NCI-H1436 (cell line): ENCODE results near the gene SLC41A1.

Experiments
- DNase-seq: peaks from one replicate; lab custom pipeline; 2025; lab: John Stamatoyannopoulos, UW

SLC41A1 gene

DNA sequence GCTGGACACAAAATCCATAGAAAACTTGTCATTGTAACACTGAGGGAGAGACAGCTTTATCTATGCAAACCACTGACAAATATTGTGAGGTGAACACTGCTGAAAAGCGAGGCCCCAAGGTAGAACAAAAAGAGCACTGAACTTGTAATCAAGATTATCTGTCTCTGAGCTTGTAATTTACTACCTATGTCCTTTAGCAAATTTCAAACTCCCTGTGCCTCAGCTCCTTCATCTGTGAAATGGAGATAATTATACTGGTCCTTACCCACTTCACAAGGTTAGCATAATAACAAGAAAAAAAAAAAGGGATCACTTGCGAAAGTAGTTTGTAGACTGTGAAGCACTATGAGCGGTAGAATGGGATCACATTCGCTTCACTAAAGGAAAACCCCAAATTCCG, 58.1 kb downstream of the SLC41A1 start:
- DNase-seq = no peak

DNA sequence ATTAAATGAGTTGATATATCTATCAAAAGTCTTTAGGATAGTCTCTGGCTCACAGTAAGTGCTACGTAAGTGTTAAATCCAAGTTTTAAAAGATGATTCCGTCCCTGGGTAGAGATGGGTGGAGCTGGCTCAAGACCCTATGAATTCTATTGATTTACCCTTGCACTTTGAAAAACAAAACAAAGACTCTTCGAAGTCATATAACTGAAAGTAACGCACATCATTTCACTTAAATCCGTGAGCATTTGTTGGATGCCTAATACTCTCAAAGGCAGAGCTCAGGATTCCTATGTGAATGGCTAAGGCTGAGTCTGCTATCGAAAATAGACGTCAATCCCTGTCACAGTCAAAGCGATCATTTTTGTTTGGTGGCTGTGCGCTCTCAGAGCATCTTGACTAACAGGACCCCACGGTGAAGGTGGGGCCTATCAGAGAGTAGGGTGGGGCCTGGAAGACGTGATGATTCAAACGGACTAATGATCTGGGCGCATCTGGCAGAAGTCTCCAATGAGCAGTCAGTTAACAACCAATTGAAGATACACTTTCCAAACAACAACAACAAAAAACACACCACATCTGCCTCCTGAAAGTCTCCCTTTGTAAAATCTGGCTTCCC, 61.9 kb downstream of the SLC41A1 start:
- DNase-seq = peak; percentile 42

DNA sequence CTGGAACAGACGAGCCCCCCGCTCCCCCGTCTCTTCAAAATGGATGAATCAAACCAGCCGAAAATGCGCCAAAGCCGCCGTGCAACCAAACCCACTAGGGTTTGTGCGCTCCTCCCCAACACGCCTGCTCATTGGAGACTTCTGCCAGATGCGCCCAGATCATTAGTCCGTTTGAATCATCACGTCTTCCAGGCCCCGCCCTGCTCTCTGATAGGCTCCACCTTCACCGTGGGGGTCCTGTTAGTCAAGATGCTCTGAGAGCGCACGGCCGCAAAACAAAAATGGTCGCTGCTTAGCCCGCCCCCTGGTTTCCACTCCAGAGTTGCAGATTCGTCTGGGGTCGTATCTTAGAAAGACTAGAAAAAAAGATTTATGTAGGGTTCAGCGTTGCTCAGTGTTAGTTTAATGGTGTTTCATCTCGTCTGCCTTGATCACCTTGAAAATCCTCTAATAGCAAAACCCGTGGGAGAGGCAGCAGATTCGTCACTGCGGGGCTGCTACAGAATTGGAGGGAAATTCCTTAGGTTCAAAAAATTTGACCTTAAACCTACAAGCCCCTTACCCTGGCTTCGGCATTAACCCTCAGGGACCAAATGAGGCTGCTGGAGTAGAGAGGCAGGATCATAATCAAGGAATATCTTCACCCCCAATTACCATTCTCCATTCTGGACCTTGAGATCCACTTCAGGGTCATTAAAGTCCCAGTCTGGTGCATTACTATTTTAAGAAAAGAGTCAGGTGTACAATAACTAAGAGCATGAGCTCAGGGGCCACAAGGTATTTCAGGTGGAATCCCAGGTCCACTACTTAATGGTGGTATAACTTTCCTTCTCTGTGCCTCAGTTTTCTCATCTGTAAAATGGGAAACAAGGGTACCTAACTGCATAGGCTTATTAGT, 62.6 kb downstream of the SLC41A1 start, which contains the start of gene NUCKS1:
Gene NUCKS1, minus strand, starts transcription at position 45 of the 898 bp plus-strand sequence. CDS start 209 bp downstream, outside the sequence.
- peak; percentile 100 for DNase-seq

DNA sequence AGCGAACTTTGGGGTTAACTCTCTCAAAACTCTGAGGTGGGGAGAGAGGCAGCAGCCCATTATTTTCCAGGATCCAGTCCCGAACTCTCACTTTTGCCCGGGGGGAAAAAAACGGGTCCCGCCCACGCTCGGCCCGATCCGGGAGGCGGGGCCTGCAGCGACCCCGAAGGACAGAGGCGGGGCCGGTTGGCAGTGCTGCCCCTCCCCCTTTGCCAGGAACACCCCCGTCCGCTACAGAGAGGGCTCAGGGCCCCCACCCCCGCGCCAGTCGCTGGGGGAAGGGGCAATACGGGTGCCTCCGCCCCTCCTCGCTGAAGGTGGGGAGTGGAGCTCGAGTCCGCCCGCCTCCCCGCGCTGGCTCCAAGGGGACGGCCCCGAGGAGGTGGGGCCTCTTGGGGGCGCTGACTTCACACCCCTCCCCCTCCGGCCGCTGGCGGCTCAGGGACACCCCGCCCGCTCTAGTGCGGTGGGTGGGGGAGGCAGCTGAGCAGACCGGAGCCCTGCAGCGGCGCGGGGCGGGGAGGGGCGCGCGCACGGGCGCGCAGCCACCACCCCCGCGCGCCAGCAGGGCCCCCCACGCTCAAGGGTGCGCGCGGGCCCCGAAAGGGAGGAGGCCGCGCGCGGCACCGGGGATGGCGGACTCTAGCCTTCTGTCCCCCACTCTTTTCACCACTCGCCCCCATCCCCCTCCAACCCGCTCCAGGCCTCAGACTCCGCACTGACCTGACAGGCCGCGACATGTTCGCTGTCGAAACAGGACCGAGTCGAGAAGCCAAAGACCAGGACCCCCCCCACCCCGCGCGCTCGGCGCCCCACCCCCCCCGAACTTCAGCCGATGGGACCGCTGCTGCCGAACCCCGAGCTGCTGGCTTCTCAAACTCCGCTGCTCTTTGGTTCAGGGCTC, 63.5 kb downstream of the SLC41A1 start:
- peak; percentile 98 for DNase-seq

DNA sequence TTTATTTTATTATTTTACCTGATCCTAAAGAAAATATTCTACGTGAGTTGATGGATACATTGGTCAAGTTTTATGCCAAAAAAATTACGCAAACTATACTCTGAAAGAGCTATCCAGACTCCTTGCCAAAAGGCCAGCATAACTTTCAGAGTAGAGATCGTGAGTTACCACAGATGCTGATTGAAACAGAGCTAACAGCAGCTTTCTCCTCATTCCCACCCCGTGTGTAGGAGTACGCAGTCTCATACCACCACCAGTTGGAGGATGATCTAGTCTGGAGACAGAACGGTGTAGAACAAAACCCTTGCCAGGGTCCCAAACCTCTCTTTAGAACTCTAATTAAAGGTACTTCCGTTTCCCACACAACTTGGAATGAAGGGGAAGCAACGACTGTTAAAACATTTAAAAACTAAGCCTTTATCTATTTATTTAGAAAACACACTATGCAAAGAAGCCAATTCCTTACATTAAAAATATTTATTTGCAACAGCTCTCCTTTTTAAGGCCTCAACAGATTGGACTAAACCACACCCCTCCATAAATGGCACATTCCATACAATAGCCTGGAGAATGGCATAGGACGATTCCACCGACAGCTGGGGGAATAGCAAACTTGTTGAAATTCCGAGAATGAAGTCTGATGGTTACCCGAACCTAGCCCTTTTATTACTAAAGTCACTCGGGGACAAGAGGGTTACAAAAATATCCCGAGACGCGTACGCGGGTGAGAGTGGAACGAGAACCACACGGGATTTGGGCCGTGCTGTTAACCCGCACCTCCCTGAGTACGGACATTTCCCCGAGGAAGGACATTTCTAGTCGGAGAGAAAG, 64.4 kb downstream of the SLC41A1 start:
- DNase-seq = peak; percentile 31

DNA sequence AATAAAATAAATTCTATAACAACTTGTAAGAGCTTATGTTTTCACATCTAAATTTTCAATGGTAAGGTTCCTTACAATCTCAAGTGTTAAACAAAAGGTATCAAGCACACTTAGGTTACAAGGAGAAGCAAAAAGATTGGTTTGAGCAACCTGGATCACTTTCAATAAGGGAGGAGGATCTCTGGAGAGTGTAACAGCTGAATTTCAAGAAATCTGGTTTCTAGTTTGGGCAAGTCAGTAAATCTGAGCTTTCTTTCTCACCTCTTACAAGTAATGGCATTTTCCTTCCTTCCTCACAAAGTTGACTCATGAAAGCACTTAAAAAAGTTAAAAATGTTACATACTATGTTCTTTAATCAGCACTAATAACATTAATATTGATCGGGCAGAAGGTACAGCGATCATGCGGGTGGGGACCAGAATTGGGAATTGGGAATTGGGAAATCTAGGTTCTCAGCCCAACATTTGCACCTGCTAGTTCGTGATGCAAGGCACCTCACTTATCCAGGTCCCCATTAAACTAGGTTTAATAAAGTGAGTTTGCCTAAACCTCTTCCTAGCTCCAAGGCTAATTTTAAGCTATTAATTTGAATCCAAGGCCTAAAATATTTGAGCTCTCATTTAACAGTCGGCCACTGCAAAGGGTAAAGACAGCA, 66.1 kb downstream of the SLC41A1 start:
- DNase-seq = no peak

DNA sequence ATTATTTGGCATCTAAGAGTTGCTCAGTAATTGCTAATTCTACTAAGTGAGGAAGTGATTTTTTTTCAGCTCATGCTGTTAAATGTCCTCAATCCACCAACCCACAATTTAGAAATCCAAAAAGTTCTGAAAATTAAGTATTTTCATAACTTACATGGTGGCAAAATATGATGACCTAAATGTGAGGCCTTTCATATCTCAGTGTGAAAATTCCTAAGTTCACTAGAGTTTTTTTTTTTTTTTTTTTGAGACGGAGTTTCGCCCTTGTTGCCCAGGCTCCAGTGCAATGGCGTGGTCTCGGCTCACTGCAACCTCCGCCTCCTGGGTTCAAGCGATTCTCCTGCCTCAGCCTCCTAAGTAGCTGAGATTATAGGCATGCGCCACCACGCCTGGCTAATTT, 68.6 kb downstream of the SLC41A1 start:
- no peak for DNase-seq

DNA sequence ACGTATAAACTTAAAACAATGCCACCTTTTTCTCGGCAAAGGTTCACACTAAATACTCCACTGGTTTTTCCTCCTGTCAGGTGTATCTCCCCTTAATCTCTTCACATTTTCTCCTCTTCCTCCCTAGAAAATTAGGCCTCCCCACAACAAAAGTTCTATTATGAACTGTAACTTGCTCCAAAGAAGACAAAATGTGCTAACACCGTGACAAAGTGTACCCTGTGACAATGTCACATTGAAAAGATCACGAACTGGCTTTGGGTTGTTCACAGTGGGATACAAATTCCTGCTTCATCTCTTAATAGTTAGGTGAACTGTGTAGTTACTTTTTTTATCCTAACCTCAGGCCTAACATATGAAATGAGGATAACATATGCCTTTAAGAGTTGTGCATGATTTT, 69.0 kb downstream of the SLC41A1 start:
- DNase-seq = no peak

DNA sequence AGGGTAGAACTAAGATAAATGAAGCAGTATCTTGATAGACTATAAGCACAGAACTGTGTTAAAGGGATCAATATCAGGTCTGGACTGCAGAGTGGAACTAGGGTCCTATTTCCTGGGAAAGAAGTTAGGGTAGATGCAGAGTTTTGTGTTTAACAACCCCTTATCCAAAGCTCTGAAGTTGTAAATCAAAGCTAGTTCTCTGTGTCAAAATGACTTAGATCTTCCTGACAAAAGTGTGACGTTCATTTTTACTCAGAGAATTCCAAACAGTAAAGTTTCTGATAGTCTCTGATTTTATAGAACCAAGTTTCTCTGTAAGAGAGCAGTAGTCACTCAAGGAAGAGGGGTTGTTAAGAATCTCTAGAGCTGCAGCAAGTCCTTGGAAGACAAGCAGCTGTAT, 71.3 kb downstream of the SLC41A1 start:
- no peak for DNase-seq

DNA sequence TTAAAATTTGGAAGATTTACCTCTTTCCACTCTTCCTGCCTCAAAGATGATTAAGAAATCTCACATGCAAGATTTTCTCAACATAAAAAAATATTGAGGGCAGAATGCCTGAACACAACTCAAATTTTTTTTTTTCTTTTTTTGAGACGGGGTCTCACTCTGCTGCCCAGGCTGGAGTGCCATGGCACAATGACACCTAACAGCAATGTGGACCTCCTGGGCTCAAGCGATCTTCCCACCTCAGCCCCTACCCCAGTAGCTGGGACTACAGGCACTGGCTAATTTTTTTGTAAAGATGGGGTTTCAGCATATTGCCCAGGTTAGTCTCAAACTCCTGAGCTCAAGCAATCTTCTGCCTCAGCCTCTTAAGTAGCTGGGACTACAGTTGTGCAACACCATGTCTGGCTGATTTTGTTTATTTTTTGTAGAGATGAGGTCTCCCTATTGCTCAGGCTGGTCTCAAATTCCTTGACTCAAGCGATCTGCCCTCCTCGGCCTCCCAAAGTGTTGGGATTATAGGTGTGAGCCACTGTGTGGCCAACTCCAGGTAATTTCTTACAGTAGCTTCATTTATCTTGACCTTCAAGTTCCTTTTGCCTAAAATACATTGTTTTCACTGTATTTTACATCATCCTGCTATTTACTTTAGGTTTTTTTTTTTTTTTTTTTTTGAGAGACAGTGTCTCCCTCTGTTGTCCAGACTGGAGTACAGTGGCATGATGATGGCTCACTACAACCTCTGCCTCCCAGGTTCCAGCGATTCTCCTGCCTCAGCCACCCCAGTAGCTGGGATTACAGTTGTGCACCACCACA, 73.4 kb downstream of the SLC41A1 start:
- no peak for DNase-seq
